T-helper 2 cell treated with Interferon-gamma antibody and Interleukin-4, amounts not matched to agents 5 μg/mL and 100 μg/mL, for 36 hours (primary cell): ENCODE results near the gene CHAF1B.
A peak's percentile ranks its signal among the peaks of the same experiment; 100 is the strongest.
"Not testable (repeated sequence)": the region's sequence is repeated elsewhere in the genome, so short reads cannot be mapped to it uniquely, and the experiment has no call there.

ENCODE experiments used
- DNase-seq: peaks from one replicate; pipeline ENCODE4 v3.0.0; 2021; ENCODE audit warnings: low spot score
- H3K27ac Mint-ChIP-seq: one replicate; pipeline ENCODE4 v1.8.0; 2021; ENCODE audit warnings: mild to moderate bottlenecking, mixed read lengths
- H3K27me3 Mint-ChIP-seq: one replicate; pipeline ENCODE4 v1.8.0; 2021; ENCODE audit warnings: low read depth, mixed read lengths
- H3K36me3 Mint-ChIP-seq: one replicate; pipeline ENCODE4 v1.8.0; 2021; ENCODE audit warnings: low read depth, mixed read lengths
- H3K4me1 Mint-ChIP-seq: one replicate; pipeline ENCODE4 v1.8.0; 2021; ENCODE audit warnings: low read depth, mixed read lengths
- H3K4me3 Mint-ChIP-seq: one replicate; pipeline ENCODE4 v1.8.0; 2022; ENCODE audit warnings: mild to moderate bottlenecking, moderate library complexity, mixed read lengths
- H3K9me3 Mint-ChIP-seq: one replicate; pipeline ENCODE4 v1.8.0; 2021; ENCODE audit warnings: mixed read lengths

Gene CHAF1B

GRCh38 chr21:36385233-36386030, at the start of gene CHAF1B:
Gene CHAF1B, plus strand, starts transcription at chr21:36385392. Its CDS starts 745 bp downstream, at chr21:36386137.
- Mint-ChIP-seq H3K4me1 (peaks cover 12% of the 10 kb centered on the region), H3K4me3 (peak within 1 kb of the TSS; percentile 87), H3K9me3 (no peaks in the 10 kb centered on the region), H3K27ac (peak within 1 kb of the TSS; percentile 80), H3K27me3 (no peaks in the 10 kb centered on the region), H3K36me3 (peaks cover 24% of the 10 kb centered on the region)
- peak; percentile 82 for DNase-seq

DNA sequence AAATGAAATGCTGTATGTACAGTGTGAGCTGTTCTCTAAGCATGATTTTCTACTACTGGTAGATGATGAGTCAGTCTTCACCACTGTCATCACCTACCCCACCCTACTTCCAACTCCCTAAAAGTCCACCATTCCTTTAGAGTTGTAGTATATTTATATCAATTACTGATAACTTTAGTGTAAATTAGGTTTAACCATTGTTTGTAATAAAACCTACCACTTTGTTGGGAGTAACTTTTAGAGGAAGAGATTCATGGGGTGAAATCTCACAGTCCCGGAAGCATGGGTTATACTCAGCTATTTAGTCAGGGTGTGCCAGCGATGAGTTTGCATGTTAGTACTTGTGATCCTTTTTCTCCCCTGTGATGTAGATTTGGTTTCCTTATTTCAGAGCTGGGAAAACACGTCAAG, 48.1 kb upstream of the CHAF1B start:
- H3K27ac Mint-ChIP-seq: no peak overlapping the region
- peaks cover 48% of the 10 kb centered on the region for H3K36me3 Mint-ChIP-seq
- H3K9me3 Mint-ChIP-seq: no peaks in the 10 kb centered on the region
- H3K4me3 Mint-ChIP-seq: no peak overlapping the region
- DNase-seq: no peak
- no peaks in the 10 kb centered on the region for H3K27me3 Mint-ChIP-seq
- peaks cover 7% of the 10 kb centered on the region for H3K4me1 Mint-ChIP-seq

DNA sequence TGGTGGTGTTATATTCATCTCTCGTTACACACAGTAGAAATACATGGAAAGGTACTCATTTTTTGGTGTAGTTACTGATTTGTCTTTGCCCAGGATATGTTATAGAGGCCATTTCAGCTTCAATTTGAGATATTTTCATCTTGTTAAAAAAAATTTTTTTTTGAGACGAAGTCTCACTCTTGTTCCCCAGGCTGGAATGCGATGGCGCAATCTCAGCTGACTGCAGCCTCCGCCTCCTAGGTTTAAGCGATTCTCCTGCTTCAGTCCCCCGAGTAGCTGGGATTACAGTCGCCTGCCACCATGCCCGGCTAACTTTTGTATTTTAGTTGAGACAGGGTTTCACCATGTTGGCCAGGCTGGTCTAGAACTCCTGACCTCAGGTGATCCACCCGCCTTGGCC, 46.2 kb upstream of the CHAF1B start:
- Mint-ChIP-seq H3K4me1 (peaks cover 7% of the 10 kb centered on the region), H3K9me3 (no peaks in the 10 kb centered on the region), H3K36me3 (peaks cover 46% of the 10 kb centered on the region), H3K27ac (no peak overlapping the region), H3K27me3 (no peaks in the 10 kb centered on the region), H3K4me3 (no peak overlapping the region)
- no peak for DNase-seq

- H3K27me3 Mint-ChIP-seq, DNase-seq, H3K27ac Mint-ChIP-seq, H3K9me3 Mint-ChIP-seq, H3K4me1 Mint-ChIP-seq, H3K4me3 Mint-ChIP-seq: not testable (repeated sequence)
- peaks cover 47% of the 10 kb centered on the region for H3K36me3 Mint-ChIP-seq
Measured at GRCh38 chr21:36342581-36342980, 42.6 kb upstream of the CHAF1B start.

DNA sequence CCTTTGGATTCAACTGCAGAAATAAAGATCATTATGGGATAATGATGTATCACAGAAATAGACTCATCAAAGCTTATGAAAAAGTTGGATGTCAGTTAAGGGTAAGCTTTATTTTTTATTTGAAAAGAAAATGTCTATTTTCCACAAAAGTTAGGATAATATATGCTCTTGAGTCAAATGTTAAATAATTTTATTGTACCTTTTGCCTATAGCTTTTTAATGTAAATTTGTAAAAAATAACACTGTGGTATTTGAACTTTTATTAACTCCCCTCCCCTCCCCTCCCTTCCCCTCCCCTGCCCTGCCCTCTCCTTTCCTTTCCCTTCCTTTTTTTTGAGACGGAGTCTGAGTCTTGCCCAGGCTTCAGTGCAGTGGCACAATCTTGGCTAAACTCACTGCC, 40.3 kb upstream of the CHAF1B start:
- H3K9me3 Mint-ChIP-seq: no peaks in the 10 kb centered on the region
- H3K27me3 Mint-ChIP-seq: no peaks in the 10 kb centered on the region
- no peak for DNase-seq
- no peak overlapping the region for H3K27ac Mint-ChIP-seq
- peaks cover 44% of the 10 kb centered on the region for H3K36me3 Mint-ChIP-seq
- peaks cover 2% of the 10 kb centered on the region for H3K4me1 Mint-ChIP-seq
- no peak overlapping the region for H3K4me3 Mint-ChIP-seq

- DNase-seq: no peak
- no peak overlapping the region for H3K4me3 Mint-ChIP-seq
- H3K9me3 Mint-ChIP-seq: no peaks in the 10 kb centered on the region
- no peaks in the 10 kb centered on the region for H3K27me3 Mint-ChIP-seq
- peaks cover 56% of the 10 kb centered on the region for H3K36me3 Mint-ChIP-seq
- no peak overlapping the region for H3K27ac Mint-ChIP-seq
- peaks cover 2% of the 10 kb centered on the region for H3K4me1 Mint-ChIP-seq
Measured at GRCh38 chr21:36347278-36347961, 37.8 kb upstream of the CHAF1B start.

GRCh38 chr21:36347962-36348328, 37.2 kb upstream of the CHAF1B start:
- peaks cover 59% of the 10 kb centered on the region for H3K36me3 Mint-ChIP-seq
- no peaks in the 10 kb centered on the region for H3K9me3 Mint-ChIP-seq
- DNase-seq: no peak
- no peak overlapping the region for H3K27ac Mint-ChIP-seq
- H3K27me3 Mint-ChIP-seq: no peaks in the 10 kb centered on the region
- H3K4me3 Mint-ChIP-seq: no peak overlapping the region
- H3K4me1 Mint-ChIP-seq: peaks cover 2% of the 10 kb centered on the region

- no peak for DNase-seq
- Mint-ChIP-seq H3K27me3 (no peaks in the 10 kb centered on the region), H3K36me3 (peaks cover 58% of the 10 kb centered on the region), H3K4me3 (no peak overlapping the region), H3K9me3 (no peaks in the 10 kb centered on the region), H3K27ac (no peak overlapping the region), H3K4me1 (peaks cover 2% of the 10 kb centered on the region)
Measured at GRCh38 chr21:36349315-36349714, 35.9 kb upstream of the CHAF1B start.

DNA sequence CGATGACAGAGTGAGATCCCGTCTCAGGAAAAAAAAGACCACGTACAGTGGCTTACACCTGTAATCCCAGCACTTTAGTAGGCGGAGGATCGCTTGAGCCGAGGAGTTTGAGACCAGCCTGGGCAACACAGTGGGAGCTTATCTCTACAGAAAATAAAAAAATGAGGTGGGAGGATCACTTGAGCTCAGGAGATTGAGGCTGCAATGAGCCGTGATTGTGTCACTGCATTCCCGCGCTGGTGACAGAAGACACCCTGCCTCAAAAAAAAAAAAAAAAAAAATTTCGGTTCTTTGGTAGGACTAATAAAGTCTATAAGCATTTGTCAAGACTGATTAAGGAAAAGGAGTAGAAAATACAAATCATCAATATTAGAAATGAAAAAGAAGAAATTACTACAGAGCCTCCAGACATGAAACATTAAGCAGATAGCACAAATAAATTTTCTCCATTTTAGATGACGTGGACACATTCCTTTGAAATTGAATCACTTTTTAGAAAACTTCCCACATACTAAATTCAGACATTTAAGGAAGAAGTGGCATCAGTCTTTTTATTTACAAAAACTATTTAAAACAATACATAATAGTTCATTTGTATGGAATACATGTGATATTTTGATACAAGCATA, 34.8 kb upstream of the CHAF1B start:
- peaks cover 54% of the 10 kb centered on the region for H3K36me3 Mint-ChIP-seq
- H3K4me1 Mint-ChIP-seq: peaks cover 2% of the 10 kb centered on the region
- H3K9me3 Mint-ChIP-seq: no peaks in the 10 kb centered on the region
- no peak overlapping the region for H3K27ac Mint-ChIP-seq
- no peak for DNase-seq
- H3K27me3 Mint-ChIP-seq: no peaks in the 10 kb centered on the region
- H3K4me3 Mint-ChIP-seq: no peak overlapping the region

GRCh38 chr21:36354918-36355680, 30.1 kb upstream of the CHAF1B start:
- Mint-ChIP-seq H3K27ac (no peak overlapping the region), H3K9me3 (no peaks in the 10 kb centered on the region), H3K4me3 (no peak overlapping the region), H3K4me1 (no peaks in the 10 kb centered on the region), H3K27me3 (no peaks in the 10 kb centered on the region), H3K36me3 (peaks cover 37% of the 10 kb centered on the region)
- DNase-seq: no peak

GRCh38 chr21:36355868-36356267, 29.3 kb upstream of the CHAF1B start:
- Mint-ChIP-seq H3K27ac (no peak overlapping the region), H3K36me3 (peaks cover 40% of the 10 kb centered on the region)

DNA sequence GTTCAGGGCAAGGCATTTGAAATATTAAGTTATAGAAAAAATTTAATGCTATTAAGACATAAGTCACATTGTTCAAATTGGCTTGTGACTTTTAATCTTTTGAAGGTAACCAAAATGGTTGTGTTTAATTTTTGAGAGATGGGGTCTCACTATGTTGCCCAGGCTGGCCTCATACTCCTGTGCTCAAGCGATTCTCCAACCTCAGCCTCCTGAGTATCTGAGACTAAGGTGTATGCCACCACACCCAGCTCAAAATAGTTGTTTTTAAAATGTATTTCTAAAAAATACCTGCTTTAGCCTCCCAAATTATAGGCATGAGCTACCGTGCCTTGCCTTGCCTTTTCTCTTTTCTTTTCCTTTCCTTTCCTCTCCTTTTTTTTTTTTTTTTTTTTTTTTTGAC, 26.0 kb upstream of the CHAF1B start:
- no peak overlapping the region for H3K4me3 Mint-ChIP-seq
- no peak for DNase-seq
- H3K36me3 Mint-ChIP-seq: peaks cover 42% of the 10 kb centered on the region
- no peaks in the 10 kb centered on the region for H3K9me3 Mint-ChIP-seq
- H3K4me1 Mint-ChIP-seq: no peaks in the 10 kb centered on the region
- H3K27ac Mint-ChIP-seq: no peak overlapping the region
- no peaks in the 10 kb centered on the region for H3K27me3 Mint-ChIP-seq

More at GRCh38 chr21:36355868-36356267, 29.3 kb upstream of the CHAF1B start:
- Mint-ChIP-seq H3K27me3 (no peaks in the 10 kb centered on the region), H3K9me3 (no peaks in the 10 kb centered on the region), H3K4me1 (no peaks in the 10 kb centered on the region), H3K4me3 (no peak overlapping the region)
- no peak for DNase-seq

GRCh38 chr21:36369064-36369685, 16.0 kb upstream of the CHAF1B start:
- Mint-ChIP-seq H3K9me3 (no peaks in the 10 kb centered on the region), H3K36me3 (peaks cover 65% of the 10 kb centered on the region), H3K27ac (no peak overlapping the region)

More at GRCh38 chr21:36369064-36369685, 16.0 kb upstream of the CHAF1B start:
- Mint-ChIP-seq H3K27me3 (no peaks in the 10 kb centered on the region), H3K4me1 (no peaks in the 10 kb centered on the region), H3K4me3 (no peak overlapping the region)
- no peak for DNase-seq
